SK-N-SH treated with all-trans-retinoic acid at 6 μM for 48 hours (cell line): Measurements from ENCODE around the gene DCST2.

Source experiments
- ATAC-seq: fragments of 200-7000 bp; cut with Tn5 transposase; 3 replicates; pipeline ENCODE4 v1.9.1; 2020; ENCODE audit warnings: mild to moderate bottlenecking, moderate library complexity
- BACH2 ChIP-seq: fragments of 250-450 bp; sonication (Bioruptor Pico); IDR thresholded peaks from 2 replicates; pipeline ENCODE4 v1.9.0; 2021; ENCODE audit warnings: mild to moderate bottlenecking, borderline replicate concordance
- CREB5 ChIP-seq: fragments of 250-450 bp; sonication (Bioruptor Pico); IDR thresholded peaks from 2 replicates; pipeline ENCODE4 v1.5.1; 2020; ENCODE audit warnings: low read depth, mild to moderate bottlenecking, moderate library complexity
- CSRNP3 ChIP-seq: fragments of 250-450 bp; sonication (Bioruptor Pico); IDR thresholded peaks from 2 replicates; pipeline ENCODE4 v1.5.1; 2021; ENCODE audit warnings: mild to moderate bottlenecking, moderate library complexity
- ISL1 ChIP-seq: fragments of 250-450 bp; sonication (Bioruptor Pico); IDR thresholded peaks from 2 replicates; pipeline ENCODE4 v2.1.2; 2022; ENCODE audit warnings: mild to moderate bottlenecking, moderate library complexity
- OSR1 ChIP-seq: fragments of 250-450 bp; sonication (Bioruptor Pico); IDR thresholded peaks from 2 replicates; pipeline ENCODE4 v1.8.0; 2022; ENCODE audit warnings: moderate library complexity, mild to moderate bottlenecking, inconsistent platforms
- PATZ1 ChIP-seq: fragments of 250-450 bp; sonication (Bioruptor Pico); IDR thresholded peaks from 2 replicates; pipeline ENCODE4 v1.8.0; 2020; ENCODE audit warnings: mild to moderate bottlenecking, moderate library complexity, borderline replicate concordance
- POU6F1 ChIP-seq: fragments of 250-450 bp; sonication (Bioruptor Pico); IDR thresholded peaks from 2 replicates; pipeline ENCODE4 v1.8.0; 2021; ENCODE audit warnings: low read depth, mild to moderate bottlenecking, moderate library complexity, borderline replicate concordance
- PPARA ChIP-seq: fragments of 250-450 bp; sonication (Bioruptor Pico); IDR thresholded peaks from 2 replicates; pipeline ENCODE4 v1.5.0; 2020; ENCODE audit warnings: mild to moderate bottlenecking, borderline replicate concordance
- TCF4 ChIP-seq: fragments of 250-450 bp; sonication (Bioruptor Pico); IDR thresholded peaks from 2 replicates; pipeline ENCODE4 v1.8.0; 2021; ENCODE audit warnings: mild to moderate bottlenecking, moderate library complexity, borderline replicate concordance
- TOX ChIP-seq: fragments of 250-450 bp; sonication (Bioruptor Pico); IDR thresholded peaks from 2 replicates; pipeline ENCODE4 v1.8.0; 2021; ENCODE audit warnings: mild to moderate bottlenecking, moderate library complexity, borderline replicate concordance
- ZC3H10 ChIP-seq: fragments of 250-450 bp; sonication (Bioruptor Pico); IDR thresholded peaks from 2 replicates; pipeline ENCODE4 v1.5.1; 2021; ENCODE audit warnings: mild to moderate bottlenecking, moderate library complexity
- ZFP3 ChIP-seq: fragments of 250-450 bp; sonication (Bioruptor Pico); IDR thresholded peaks from 2 replicates; pipeline ENCODE4 v1.5.0; 2020; ENCODE audit warnings: mild to moderate bottlenecking, moderate library complexity
- ZFP30 ChIP-seq: fragments of 450-650 bp; formaldehyde crosslinking; IDR thresholded peaks from 2 replicates; pipeline ENCODE4 v1.5.0; 2022; ENCODE audit warnings: mild to moderate bottlenecking, moderate library complexity
- ZNF565 ChIP-seq: fragments of 450-650 bp; formaldehyde crosslinking; conservative IDR thresholded peaks from 2 replicates; pipeline ENCODE4 v1.5.0; 2020; ENCODE audit warnings: low read depth, mild to moderate bottlenecking, moderate library complexity
- ZNF70 ChIP-seq: fragments of 450-650 bp; formaldehyde crosslinking; IDR thresholded peaks from 2 replicates; pipeline ENCODE4 v1.5.0; 2020; ENCODE audit warnings: mild to moderate bottlenecking, moderate library complexity
- ZNF8 ChIP-seq: fragments of 450-650 bp; formaldehyde crosslinking; IDR thresholded peaks from 2 replicates; pipeline ENCODE4 v1.5.0; 2020; ENCODE audit warnings: mild to moderate bottlenecking, moderate library complexity

DCST2 gene

GRCh38 chr1:155000411-155000725, 33.2 kb downstream of the DCST2 start:
- TF ChIP-seq PPARA (CRISPR knock-in tag) (no peak), CREB5 (CRISPR knock-in tag) (no peak)
- peak; percentile 0 for ATAC-seq

GRCh38 chr1:154999571-155000410, 33.8 kb downstream of the DCST2 start:
- no peak for TF ChIP-seq CSRNP3 (CRISPR knock-in tag)
- no peak for TF ChIP-seq BACH2 (CRISPR knock-in tag)
- no peak for TF ChIP-seq ZNF8
- no peak for TF ChIP-seq OSR1 (CRISPR knock-in tag)

GRCh38 chr1:154998818-154999570, 34.6 kb downstream of the DCST2 start:
- no peak for TF ChIP-seq ZFP3 (CRISPR knock-in tag)
- no peak for TF ChIP-seq TOX (CRISPR knock-in tag)
- TF ChIP-seq PPARA (CRISPR knock-in tag): no peak
- no peak for TF ChIP-seq POU6F1 (CRISPR knock-in tag)
- no peak for TF ChIP-seq ZFP30
- no peak for TF ChIP-seq PATZ1 (CRISPR knock-in tag)
- TF ChIP-seq TCF4 (CRISPR knock-in tag): no peak
- ATAC-seq: peak; percentile 6

More at GRCh38 chr1:154999571-155000410, 33.8 kb downstream of the DCST2 start:
- no peak for ATAC-seq

GRCh38 chr1:154998201-154998780, 35.3 kb downstream of the DCST2 start:
- TF ChIP-seq PATZ1 (CRISPR knock-in tag) (no peak), ISL1 (no peak), ZNF565 (CRISPR knock-in tag) (no peak), POU6F1 (CRISPR knock-in tag) (no peak), ZNF70 (CRISPR knock-in tag) (no peak), OSR1 (CRISPR knock-in tag) (no peak), ZFP30 (no peak), ZC3H10 (CRISPR knock-in tag) (no peak)
- ATAC-seq: no peak
